HG03097 (cell line): ENCODE measurements around the gene CXCR1.
"Not testable (repeated sequence)": the region's sequence is repeated elsewhere in the genome, so short reads cannot be mapped to it uniquely, and the experiment has no call there.

Experiments used
- ATAC-seq: cut with Tn5 transposase; IDR thresholded peaks from one replicate; pipeline ENCODE4 v1.9.1; 2021; ENCODE audit not compliant: unreplicated experiment, low FRiP score

Gene CXCR1

GRCh38 chr2:218166791-218167190 lies at the start of gene CXCR1:
TSS of gene CXCR1 (minus strand) at chr2:218166962. CDS start at chr2:218165211, 1,751 bp downstream.
- ATAC-seq, result no peak

DNA sequence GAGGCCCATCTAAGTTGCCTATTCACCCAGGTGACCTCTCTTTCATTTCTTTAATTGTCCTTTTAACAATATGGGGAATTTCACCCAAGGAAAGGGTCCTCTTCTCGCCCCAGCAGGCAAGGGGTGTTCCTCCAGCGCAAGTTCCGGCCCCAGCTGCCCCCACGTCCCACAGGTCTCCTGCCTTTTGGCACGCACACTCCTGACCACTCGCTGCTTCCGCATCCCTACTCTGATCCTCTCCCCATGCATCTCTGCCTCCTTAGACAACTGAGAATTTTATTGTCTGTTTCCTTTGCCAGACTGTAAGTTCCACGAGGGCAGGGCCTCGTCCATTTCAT lies 49.5 kb upstream of the CXCR1 start:
- ATAC-seq, result no peak

- ATAC-seq, result no peak
These were observed 47.4 kb upstream of the CXCR1 start for GRCh38 chr2:218214116-218214515.

- ATAC-seq, result no peak
These were observed 42.3 kb upstream of the CXCR1 start for GRCh38 chr2:218209078-218209477.

DNA sequence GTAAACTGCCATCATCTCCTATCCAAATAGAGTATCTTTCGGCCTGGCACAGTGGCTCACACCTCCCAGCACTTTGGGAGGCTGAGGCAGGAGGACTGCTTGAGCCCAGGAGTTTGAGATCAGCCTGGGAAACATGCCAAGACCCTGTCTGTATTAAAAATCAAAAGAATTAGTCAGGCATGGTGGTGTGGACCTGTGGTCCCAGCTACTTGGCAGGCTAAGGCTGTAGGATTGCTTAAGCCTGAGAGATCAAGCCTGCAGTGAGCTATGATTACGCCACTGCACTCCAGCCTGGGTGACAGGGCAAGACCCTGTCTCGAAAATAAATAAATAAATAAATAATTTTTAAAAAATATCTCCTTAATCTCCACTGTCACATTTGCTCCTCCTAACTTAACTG lies 35.5 kb upstream of the CXCR1 start:
- no peak for ATAC-seq

- no peak for ATAC-seq
These were observed 30.2 kb upstream of the CXCR1 start for GRCh38 chr2:218196974-218197373.

DNA sequence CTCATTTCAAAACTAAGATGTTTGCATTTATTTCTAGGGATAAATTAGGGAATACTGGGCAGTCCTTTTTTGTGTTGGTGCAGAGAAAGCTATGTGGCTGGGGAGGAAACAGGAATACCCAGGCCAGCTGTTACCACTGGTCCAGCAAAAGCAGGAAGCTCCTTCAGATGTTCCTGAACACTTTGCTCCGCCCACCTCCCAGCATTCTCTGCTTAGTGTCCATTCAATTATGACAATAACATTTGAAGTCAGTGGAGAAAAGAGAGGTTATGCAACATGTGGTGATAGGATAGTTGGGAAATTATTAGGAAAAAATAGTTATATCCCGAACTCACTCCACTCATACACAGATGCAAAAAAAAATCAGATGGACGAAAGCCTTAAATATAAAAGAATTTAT lies 28.1 kb upstream of the CXCR1 start:
- no peak for ATAC-seq

- ATAC-seq, result no peak
These were observed 26.9 kb upstream of the CXCR1 start for GRCh38 chr2:218193701-218194100.

DNA sequence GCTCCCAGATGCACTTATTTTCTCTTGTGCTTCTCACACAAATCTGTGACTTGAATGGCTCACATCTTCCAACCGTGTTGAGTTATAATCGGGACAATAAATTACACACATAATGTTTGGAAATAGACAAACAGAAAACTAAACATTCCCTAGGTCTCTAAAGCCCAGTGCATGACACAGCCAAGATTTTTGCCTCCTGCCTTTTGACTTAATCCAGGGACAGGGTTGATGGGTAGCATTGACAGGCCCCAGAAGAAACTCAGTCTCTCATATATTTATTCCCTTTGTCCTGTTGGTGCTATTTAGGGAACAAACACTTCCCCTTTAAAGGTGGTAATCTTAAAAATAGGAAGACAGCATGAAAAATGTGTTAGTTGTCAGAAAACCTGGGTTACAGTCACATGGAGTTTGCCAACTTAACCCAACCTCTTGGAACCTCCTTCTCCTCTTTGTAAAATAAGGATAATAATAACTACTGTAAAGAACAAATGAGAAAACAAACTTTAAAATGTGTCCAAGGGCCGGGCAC lies 26.2 kb upstream of the CXCR1 start:
- ATAC-seq, result no peak

DNA sequence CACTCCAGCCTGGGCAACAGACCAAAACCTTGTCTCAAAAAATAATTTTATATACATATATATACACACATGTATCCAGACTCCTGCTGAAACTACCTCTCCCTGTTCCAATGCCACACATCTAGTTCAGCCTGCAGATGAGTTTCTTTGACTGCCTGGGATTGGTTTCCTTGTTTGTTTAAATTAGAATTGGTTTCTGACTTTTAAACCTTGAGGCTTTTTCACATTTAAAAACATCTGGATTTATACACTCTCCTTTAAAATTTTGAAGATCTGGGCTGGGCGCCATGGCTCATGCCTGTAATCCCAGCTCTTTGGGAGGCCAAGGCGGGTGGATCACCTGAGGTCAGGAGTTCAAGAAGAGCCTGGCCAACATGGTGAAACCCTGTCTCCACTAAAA lies 21.8 kb upstream of the CXCR1 start:
- ATAC-seq, result no peak

DNA sequence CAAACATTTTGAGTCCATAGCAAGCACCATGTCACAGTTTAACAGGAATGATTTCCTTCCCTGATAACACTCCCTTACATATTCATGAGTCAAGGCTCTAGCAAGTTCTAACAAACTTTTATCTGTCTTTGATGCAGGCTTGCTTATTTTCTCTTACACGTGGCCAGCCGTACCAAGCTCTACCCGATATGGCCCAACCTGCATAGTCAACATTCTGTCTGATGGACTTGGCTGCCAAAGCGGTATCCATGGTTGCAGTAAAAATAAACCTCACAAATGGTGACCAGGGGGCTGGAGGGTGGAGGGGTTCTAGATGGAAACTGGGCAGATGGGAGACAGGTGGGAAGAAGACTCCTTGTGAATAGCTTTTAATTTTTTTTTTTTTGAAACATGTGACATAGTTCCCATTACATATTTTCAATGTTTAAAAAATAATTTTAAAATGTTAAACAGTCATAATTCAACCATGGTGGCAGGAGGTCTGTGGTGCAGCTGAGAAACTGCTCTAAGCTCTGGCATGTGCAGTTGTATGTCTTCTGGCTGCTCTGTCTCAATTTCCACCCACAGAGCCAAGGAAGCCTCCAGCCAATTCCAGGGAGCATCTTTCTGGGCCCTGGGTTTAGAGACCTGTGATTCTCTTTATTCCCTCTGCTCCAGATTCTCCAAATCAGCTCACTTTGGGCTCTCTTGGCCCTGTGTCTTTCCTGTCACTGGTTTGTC lies 20.7 kb upstream of the CXCR1 start:
- no peak for ATAC-seq

GRCh38 chr2:218186876-218187275 lies 20.1 kb upstream of the CXCR1 start:
- no peak for ATAC-seq

- peak; percentile 56 for ATAC-seq
These were observed 19.6 kb upstream of the CXCR1 start for GRCh38 chr2:218186355-218186766.

GRCh38 chr2:218184331-218184730 lies 17.6 kb upstream of the CXCR1 start:
- ATAC-seq, result no peak

GRCh38 chr2:218180467-218181114 lies 13.8 kb upstream of the CXCR1 start:
- no peak for ATAC-seq

GRCh38 chr2:218179782-218180181 lies 13.0 kb upstream of the CXCR1 start:
- no peak for ATAC-seq

GRCh38 chr2:218172845-218173244 lies 6.1 kb upstream of the CXCR1 start:
- ATAC-seq, result no peak

GRCh38 chr2:218171744-218172143 lies 5.0 kb upstream of the CXCR1 start:
- ATAC-seq, result not testable (repeated sequence)

DNA sequence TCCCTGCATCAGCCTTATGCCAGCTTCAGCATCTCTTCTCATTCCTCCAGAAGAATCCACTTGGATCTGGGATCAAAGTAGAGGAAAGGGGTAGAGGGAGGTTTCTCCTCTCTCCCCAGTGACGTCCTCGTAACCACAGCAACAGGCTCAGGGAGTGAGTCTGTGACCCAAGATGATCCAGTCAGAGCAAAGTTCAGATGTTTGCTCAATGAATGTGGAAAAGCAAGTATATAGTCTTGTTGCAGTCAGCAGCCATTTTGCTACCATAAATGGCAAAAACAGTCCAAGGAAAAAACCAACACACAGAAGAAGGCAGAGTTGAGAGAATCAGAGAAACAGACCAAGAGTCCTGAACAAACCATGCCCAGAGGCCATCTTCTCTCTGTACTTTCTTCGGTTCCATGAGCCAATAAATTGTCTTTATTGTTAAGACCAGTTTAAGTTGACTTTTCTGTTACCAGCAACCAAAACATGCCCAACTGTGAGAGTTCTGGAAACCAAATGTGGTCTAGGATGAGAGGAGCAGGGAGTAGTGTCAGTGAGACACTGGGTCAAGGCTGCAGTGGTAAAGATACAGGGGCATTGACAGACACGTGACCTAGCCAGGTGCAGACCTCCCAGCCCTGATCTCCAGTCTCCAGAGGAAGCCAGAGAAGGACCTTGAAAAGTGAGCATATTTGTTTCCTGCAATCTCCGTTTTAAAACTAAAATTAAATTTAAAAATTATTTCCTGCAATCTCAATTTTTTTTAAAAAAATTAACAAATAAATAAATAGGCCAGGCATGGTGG lies 3.2 kb upstream of the CXCR1 start:
- no peak for ATAC-seq

DNA sequence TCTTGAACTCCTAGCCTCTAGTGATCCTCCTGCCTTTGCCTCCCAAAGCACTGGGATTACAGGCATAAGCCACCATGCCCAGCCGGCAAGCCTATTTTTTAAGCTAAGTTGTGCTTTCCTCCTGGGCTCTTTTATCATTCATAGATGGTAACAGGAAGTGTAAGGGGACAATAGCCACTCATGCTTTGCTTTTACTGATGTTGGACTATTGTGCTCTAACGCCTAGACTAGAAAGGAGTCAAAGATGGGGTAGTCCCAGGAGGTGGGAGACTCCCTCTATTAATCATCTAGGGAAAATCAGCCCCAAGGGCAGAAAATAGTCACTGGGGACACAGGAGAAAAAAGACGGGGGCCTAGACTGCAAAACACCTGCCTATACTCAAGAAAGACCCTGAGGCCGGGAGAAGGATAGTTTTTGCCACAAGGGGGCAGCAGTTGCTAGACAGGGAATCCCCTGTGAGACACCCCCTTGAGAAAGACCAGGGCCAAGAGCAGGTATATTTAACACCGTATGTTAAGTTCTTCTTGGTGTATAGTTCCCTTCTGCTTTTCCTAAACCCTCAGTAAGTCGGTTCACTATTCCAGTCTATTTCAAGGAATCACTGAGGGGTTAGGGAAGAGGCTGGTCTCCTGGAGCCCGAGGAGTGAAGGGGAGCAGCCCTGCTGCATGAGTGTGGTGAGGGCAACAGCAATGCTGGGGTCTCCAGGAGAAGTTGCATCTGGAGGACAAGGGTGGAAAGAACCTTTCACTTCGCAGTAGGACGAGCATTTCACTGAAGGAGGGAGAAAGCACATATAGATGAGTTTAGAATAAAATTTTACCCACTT lies 2.1 kb upstream of the CXCR1 start:
- ATAC-seq, result no peak

GRCh38 chr2:218168016-218168415 lies 1.3 kb upstream of the CXCR1 start:
- ATAC-seq, result no peak
